PFSK-1 (cell line): ENCODE results near the gene BPIFB3.

Experiments used
- REST ChIP-seq, 2 experiments: IDR thresholded peaks; 2 replicates each; pipeline versions ENCODE4 v1.6.1 to v1.8.0; 2011 to 2012; ENCODE audit warnings: low read depth in 2 of 2, low read length in 2 of 2, control low read depth in 1 of 2, inconsistent platforms in 1 of 2, mild to moderate bottlenecking in 1 of 2, moderate library complexity in 1 of 2; ENCODE audit not compliant: insufficient read depth in 1 of 2
- TAF1 ChIP-seq: IDR thresholded peaks from 2 replicates; pipeline ENCODE4 v1.6.1; 2012; ENCODE audit warnings: low read length, control low read depth, borderline replicate concordance; ENCODE audit not compliant: insufficient read depth

DNA sequence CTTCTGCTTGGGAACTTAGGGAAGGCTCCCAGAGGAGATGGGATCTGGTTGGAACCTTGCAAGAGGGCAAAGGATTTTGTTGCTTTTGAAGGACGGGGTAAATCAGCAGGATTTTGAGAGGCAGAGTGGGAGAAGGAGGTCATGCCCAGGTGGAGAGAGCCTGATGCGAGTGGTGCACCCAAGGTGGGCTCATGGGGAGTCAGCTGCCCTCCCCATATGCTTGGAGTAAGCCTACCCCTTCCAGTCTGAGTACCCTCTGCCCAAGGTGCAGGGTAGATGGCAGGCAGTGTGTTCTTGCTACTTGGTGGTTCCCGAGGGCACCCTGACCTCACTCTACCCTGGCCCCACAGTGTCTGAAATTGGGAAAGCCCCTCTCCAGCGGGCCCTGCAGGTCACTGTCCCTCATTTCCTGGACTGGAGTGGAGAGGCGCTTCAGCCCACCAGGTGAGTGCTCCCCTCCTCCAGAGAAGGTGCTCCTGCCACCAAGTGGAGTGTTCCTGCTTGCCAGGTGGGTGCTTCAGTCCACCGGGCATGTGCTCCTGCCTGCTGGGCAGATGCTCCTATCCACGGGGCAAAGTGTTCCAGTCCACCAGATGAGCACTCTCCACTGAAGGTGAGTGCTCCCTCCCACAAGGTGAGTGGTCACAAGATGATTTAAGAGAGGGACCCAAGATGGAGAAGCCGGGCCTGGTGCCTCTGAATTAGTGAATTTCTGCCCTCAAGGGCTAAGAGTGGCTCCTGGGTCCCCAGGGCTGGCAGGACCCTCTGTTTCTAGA is 42.8 kb upstream of the BPIFB3 start:
- no peak for TF ChIP-seq TAF1
- no peak for TF ChIP-seq REST (IDR thresholded peaks at IDR 0.05; ENCODE audit: insufficient read depth in 1 of 2, low read depth in 2 of 2, low read length in 2 of 2)
